DOHH2 (cell line): ENCODE results near the gene FAM180A.

ENCODE experiments used
- H3F3A ChIP-seq: fragments of 200-600 bp; sonication (generic), shearing (Covaris generic); 2 replicates; pipeline ENCODE4 v1.6.0; 2016; ENCODE audit warnings: antibody characterized with exemption, mild to moderate bottlenecking; ENCODE audit not compliant: control insufficient read depth, insufficient read depth
- H3K27ac ChIP-seq: fragments of 200-600 bp; sonication (generic); 2 replicates; pipeline ENCODE4 v1.5.1; 2014; ENCODE audit warnings: low read depth, mild to moderate bottlenecking, low read length, moderate library complexity
- H3K27me3 ChIP-seq: fragments of 200-600 bp; sonication (generic); 2 replicates; pipeline ENCODE4 v1.6.1; 2014; ENCODE audit warnings: mild to moderate bottlenecking, low read length, mixed read lengths; ENCODE audit not compliant: control insufficient read depth
- H3K36me3 ChIP-seq: fragments of 200-600 bp; sonication (generic); 2 replicates; pipeline ENCODE4 v1.6.1; 2014; ENCODE audit warnings: mild to moderate bottlenecking, low read length, moderate library complexity, mixed read lengths; ENCODE audit not compliant: control insufficient read depth
- H3K4me1 ChIP-seq: fragments of 200-600 bp; sonication (generic); 2 replicates; pipeline ENCODE4 v1.6.1; 2014; ENCODE audit warnings: mild to moderate bottlenecking, low read length, mixed read lengths; ENCODE audit not compliant: control insufficient read depth
- H3K4me2 ChIP-seq: fragments of 200-600 bp; sonication (generic); 2 replicates; pipeline ENCODE4 v1.6.0; 2014; ENCODE audit warnings: mild to moderate bottlenecking, low read length, moderate library complexity
- H3K4me3 ChIP-seq: fragments of 200-600 bp; sonication (generic); 2 replicates; pipeline ENCODE4 v1.5.1; 2014; ENCODE audit warnings: mild to moderate bottlenecking, low read length, mixed read lengths
- H3K79me2 ChIP-seq: fragments of 200-600 bp; sonication (generic); 2 replicates; pipeline ENCODE4 v1.6.1; 2014; ENCODE audit warnings: mild to moderate bottlenecking, low read length, mixed read lengths; ENCODE audit not compliant: control insufficient read depth
- H3K9me2 ChIP-seq: fragments of 200-600 bp; sonication (generic); replicated peaks from 2 replicates; pipeline ENCODE4 v1.6.1; 2014; ENCODE audit warnings: mild to moderate bottlenecking, low read length, mixed read lengths; ENCODE audit not compliant: control insufficient read depth
- H3K9me3 ChIP-seq: fragments of 200-600 bp; sonication (generic); 2 replicates; pipeline ENCODE4 v1.6.1; 2014; ENCODE audit warnings: antibody characterized with exemption, low read length, mixed read lengths; ENCODE audit not compliant: control insufficient read depth, insufficient read depth
- H4K20me1 ChIP-seq: fragments of 200-600 bp; sonication (generic); 2 replicates; pipeline ENCODE4 v1.6.0; 2014; ENCODE audit warnings: low read depth, mild to moderate bottlenecking, antibody characterized with exemption, low read length, moderate library complexity; ENCODE audit not compliant: control insufficient read depth, insufficient read depth
- EZH2phosphoT487 ChIP-seq: fragments of 200-600 bp; sonication (generic); IDR thresholded peaks from 2 replicates; pipeline ENCODE4 v1.6.1; 2017; ENCODE audit warnings: borderline replicate concordance, mild to moderate bottlenecking, antibody characterized with exemption, low read length, moderate library complexity, mixed read lengths
- TF ChIP-seq, protein P1 (sequence below): fragments of 200-600 bp; sonication (generic); IDR thresholded peaks from one replicate; pipeline ENCODE4 v1.5.1; 2014; ENCODE audit warnings: antibody characterized with exemption, mild to moderate bottlenecking, low read depth, low read length; ENCODE audit not compliant: poor library complexity, severe bottlenecking

Gene FAM180A

DNA sequence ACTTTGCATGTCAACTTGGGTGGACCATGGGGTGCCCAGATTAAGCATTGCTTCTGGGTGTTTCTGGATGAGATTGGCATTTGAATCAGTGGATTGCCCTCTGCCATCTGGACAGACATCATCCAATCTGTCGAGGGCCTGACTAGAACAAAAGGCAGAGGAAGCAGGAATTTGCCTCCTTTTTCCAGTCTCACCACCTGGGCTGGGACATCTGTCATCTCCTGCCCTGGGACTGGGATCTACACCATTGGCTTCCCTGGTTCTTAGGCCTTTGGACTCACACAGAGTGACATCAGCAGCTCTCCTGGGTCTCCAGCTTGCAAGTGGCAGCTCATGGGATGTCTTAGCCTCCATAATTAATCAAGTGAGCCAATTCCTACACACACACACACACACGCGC lies 30.9 kb downstream of the FAM180A start:
- no peaks in the 10 kb centered on the region for H3K36me3 ChIP-seq
- no peaks in the 10 kb centered on the region for H3F3A ChIP-seq
- H3K4me1 ChIP-seq = no peaks in the 10 kb centered on the region
- no peaks in the 10 kb centered on the region for H3K79me2 ChIP-seq
- no peaks in the 10 kb centered on the region for H4K20me1 ChIP-seq
- no peak overlapping the region for H3K27ac ChIP-seq
- H3K27me3 ChIP-seq = 0 out of 2 replicates have a peak, but pooled peaks cover 5% of the 10 kb centered on the region
- no peaks in the 10 kb centered on the region for H3K9me2 ChIP-seq
- no peak overlapping the region for H3K4me2 ChIP-seq
- H3K4me3 ChIP-seq = no peak overlapping the region
- no peaks in the 10 kb centered on the region for H3K9me3 ChIP-seq
- no peak for TF ChIP-seq EZH2phosphoT487
- TF ChIP-seq, protein P1, sequence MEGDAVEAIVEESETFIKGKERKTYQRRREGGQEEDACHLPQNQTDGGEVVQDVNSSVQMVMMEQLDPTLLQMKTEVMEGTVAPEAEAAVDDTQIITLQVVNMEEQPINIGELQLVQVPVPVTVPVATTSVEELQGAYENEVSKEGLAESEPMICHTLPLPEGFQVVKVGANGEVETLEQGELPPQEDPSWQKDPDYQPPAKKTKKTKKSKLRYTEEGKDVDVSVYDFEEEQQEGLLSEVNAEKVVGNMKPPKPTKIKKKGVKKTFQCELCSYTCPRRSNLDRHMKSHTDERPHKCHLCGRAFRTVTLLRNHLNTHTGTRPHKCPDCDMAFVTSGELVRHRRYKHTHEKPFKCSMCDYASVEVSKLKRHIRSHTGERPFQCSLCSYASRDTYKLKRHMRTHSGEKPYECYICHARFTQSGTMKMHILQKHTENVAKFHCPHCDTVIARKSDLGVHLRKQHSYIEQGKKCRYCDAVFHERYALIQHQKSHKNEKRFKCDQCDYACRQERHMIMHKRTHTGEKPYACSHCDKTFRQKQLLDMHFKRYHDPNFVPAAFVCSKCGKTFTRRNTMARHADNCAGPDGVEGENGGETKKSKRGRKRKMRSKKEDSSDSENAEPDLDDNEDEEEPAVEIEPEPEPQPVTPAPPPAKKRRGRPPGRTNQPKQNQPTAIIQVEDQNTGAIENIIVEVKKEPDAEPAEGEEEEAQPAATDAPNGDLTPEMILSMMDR = no peak

DNA sequence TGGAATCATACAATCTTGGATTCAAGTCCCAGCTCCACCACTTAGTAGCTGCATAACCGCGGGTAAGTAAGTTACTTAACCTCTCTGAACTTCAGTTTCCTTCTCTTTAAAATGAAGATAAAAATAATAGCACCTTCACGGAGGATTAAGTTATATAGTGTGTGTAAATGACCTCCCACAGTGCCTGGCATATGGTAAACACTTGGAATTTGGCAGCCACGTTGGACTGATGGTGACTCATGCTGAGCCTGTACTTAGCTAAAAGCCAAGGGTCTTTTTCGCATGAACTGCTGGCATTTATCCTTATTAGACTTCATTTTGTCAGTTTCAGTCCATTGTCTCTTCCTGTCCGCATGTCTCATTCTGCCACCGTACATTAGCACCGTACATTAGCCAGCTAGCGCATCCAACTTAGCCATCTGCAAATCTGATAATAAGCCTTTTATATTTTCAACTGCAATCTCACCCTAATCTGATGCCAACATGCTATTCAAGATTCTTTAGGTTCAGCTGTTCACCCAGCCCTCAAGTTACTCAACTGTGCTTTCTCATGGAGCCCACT lies 31.9 kb downstream of the FAM180A start:
- Histone ChIP-seq H3K79me2 (no peaks in the 10 kb centered on the region), H3K27me3 (0 out of 2 replicates have a peak, but pooled peaks cover 5% of the 10 kb centered on the region), H3K4me2 (no peak overlapping the region), H3K27ac (no peak overlapping the region), H3K9me3 (no peaks in the 10 kb centered on the region), H3K36me3 (no peaks in the 10 kb centered on the region), H3F3A (no peaks in the 10 kb centered on the region), H3K4me1 (no peaks in the 10 kb centered on the region), H3K4me3 (no peak overlapping the region), H4K20me1 (no peaks in the 10 kb centered on the region), H3K9me2 (no peaks in the 10 kb centered on the region)
- TF ChIP-seq, protein P1 = no peak
- TF ChIP-seq EZH2phosphoT487 = no peak

DNA sequence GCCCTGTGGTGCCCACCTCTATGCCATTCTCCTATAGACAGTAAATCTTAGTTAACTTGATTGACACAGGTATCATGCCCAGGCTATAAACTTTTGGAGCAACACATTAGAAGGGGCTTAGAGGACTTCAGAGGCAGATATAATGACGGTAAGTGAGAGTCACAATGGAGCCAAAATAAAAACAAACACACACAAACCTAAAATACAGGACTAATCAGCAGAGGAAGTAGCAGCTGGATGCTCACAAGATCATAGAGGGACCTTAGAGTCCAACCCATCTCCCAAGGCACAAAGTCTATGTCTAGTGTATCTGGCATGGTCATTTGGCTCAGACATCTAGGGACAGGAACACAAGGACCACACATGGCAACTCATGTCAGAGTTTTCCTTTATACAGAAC lies 32.9 kb downstream of the FAM180A start:
- Histone ChIP-seq H3K9me2 (no peaks in the 10 kb centered on the region), H3K79me2 (no peaks in the 10 kb centered on the region), H3K27ac (no peak overlapping the region), H3K4me1 (no peaks in the 10 kb centered on the region), H3K36me3 (no peaks in the 10 kb centered on the region), H4K20me1 (no peaks in the 10 kb centered on the region), H3F3A (no peaks in the 10 kb centered on the region), H3K9me3 (no peaks in the 10 kb centered on the region), H3K4me2 (no peak overlapping the region), H3K27me3 (0 out of 2 replicates have a peak, but pooled peaks cover 5% of the 10 kb centered on the region), H3K4me3 (no peak overlapping the region)
- TF ChIP-seq, protein P1 = no peak
- no peak for TF ChIP-seq EZH2phosphoT487
